Naive B cell (primary cell): ENCODE measurements around the gene CHCHD1. TPM values are rescaled to one million over a fixed set of nuclear protein-coding genes. Genes with fewer than 3 reads are reported as not detected.
"Not testable (repeated sequence)": the region's sequence is repeated elsewhere in the genome, so short reads cannot be mapped to it uniquely, and the experiment has no call there.

ENCODE experiments used
- ATAC-seq, 2 donors: fragments of 150-1000 bp; cut with Tn5 transposase; 2 replicates each; pipeline ENCODE4 v1.10.0; 2021; ENCODE audit warnings: low read depth in 2 of 2, mild to moderate bottlenecking in 2 of 2, moderate library complexity in 2 of 2
- DNase-seq: peaks from one replicate; pipeline ENCODE4 v3.0.0; 2022
- H3K27ac Mint-ChIP-seq, 6 donors: one replicate each; pipeline ENCODE4 v1.8.0; 2020 to 2022; ENCODE audit warnings: mild to moderate bottlenecking in 6 of 6, mixed read lengths in 6 of 6, moderate library complexity in 5 of 6, inconsistent platforms in 2 of 6
- H3K27me3 Mint-ChIP-seq, 3 donors: one replicate each; pipeline ENCODE4 v1.8.0; 2021 to 2022; ENCODE audit warnings: mixed read lengths in 3 of 3, mild to moderate bottlenecking in 1 of 3
- H3K36me3 Mint-ChIP-seq, 2 donors: one replicate each; pipeline ENCODE4 v1.8.0; 2020 to 2022; ENCODE audit warnings: mixed read lengths in 2 of 2, inconsistent platforms in 1 of 2, mild to moderate bottlenecking in 1 of 2
- H3K4me1 Mint-ChIP-seq, 3 donors: one replicate each; pipeline ENCODE4 v1.8.0; 2020 to 2022; ENCODE audit warnings: mixed read lengths in 3 of 3, inconsistent platforms in 1 of 3, mild to moderate bottlenecking in 1 of 3, moderate library complexity in 1 of 3
- H3K4me3 Mint-ChIP-seq, 8 donors: one replicate each; pipeline ENCODE4 v1.8.0; 2020 to 2022; ENCODE audit warnings: mild to moderate bottlenecking in 8 of 8, mixed read lengths in 8 of 8, moderate library complexity in 8 of 8, inconsistent platforms in 2 of 8
- H3K9me3 Mint-ChIP-seq, 7 donors: one replicate each; pipeline ENCODE4 v1.8.0; 2020 to 2022; ENCODE audit warnings: mixed read lengths in 7 of 7, mild to moderate bottlenecking in 5 of 7, inconsistent platforms in 2 of 7, moderate library complexity in 1 of 7
- polyA plus RNA-seq, 6 donors: library from polyadenylated mRNA; unstranded; fragments of 300-500 nt; fragmentation: Illumina TruSeq; gene quantifications; one replicate each; pipeline ENCODE4 v1.2.3, GENCODE V29; 2021; ENCODE audit warnings: low read depth in 6 of 6

Gene CHCHD1
- 10 to 100 TPM; 17.6 to 54.5 (median 39.6) TPM for polyA plus RNA-seq

DNA sequence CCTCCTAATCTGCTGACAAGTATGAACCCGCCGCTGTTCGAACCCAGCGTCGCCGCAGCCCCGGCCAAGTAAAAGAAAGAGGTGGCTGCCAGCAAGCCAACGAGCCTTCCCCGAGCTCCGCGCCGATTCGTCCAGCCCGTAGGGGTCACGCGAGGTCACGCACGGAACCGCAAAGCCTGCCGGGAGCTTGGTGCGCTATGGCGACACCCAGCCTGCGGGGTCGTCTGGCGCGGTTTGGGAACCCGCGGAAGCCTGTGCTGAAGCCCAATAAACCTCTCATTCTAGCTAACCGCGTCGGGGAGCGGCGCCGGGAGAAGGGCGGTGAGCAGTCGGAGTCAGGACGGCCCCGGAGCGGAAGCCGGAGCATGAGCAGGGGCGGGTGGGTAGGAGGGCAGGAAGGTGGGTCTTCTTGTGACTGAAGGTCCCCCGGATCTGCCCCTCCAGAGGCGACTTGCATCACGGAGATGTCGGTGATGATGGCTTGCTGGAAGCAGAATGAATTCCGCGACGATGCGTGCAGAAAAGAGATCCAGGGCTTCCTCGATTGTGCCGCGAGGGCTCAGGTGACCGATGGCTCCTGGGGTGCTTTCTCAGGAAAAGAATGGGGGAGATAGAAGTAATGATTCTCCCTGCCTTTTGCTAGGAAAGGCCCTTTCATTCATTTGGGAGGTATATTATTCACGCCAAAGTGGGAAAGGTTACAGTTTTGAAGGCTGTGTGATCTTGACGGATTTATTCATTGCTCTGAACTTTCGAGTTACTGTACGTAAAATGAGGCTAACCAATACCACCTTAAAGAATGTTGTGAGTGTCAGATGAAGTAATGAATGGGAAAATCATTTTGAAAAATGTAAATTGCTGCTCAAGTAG lies at the start of gene CHCHD1:
Gene CHCHD1 (plus strand): TSS at position 170 of the 870 bp plus-strand sequence. CDS start 28 bp downstream, at position 198.
- Mint-ChIP-seq H3K4me1 (peaks cover 38 to 50% (median 49%) of the 10 kb centered on the region in 3 donors), H3K9me3 (no peaks in the 10 kb centered on the region), H3K27me3 (no peaks in the 10 kb centered on the region), H3K36me3 (no peaks in the 10 kb centered on the region), H3K27ac (peak within 1 kb of the TSS; percentile 94 to 99 (median 98)), H3K4me3 (peak within 1 kb of the TSS; percentile 91 to 100 (median 99))
- ATAC-seq: peak; percentile 56 to 60
- peak; percentile 84 for DNase-seq

DNA sequence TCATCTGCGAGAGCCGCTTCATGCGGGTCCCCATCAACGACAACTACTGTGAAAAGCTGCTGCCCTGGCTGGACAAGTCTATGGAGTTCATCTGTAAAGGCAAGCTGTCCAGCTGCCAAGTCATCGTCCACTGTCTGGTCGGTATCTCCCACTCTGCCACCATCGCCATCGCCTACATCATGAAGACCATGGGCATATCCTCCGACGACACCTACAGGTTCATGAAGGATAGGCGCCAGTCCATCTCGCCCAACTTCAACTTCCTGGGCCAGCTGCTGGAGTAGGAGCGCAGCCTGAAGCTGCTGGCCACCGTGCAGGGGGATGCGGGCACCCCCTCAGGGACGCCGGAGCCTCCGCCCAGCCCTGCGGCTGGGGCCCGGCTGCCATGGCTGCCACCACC lies 49.4 kb upstream of the CHCHD1 start:
- DNase-seq (no peak), ATAC-seq (no peak)
- Mint-ChIP-seq H3K36me3 (no peaks in the 10 kb centered on the region), H3K4me3 (peak overlapping the region in 7 of 8 donors; percentile 29 to 77 (median 49)), H3K4me1 (peaks cover 5 to 20% (median 13%) of the 10 kb centered on the region in 3 donors), H3K9me3 (no peaks in the 10 kb centered on the region), H3K27me3 (no peaks in the 10 kb centered on the region), H3K27ac (peak overlapping the region in 1 of 6 donors; percentile 58)

DNA sequence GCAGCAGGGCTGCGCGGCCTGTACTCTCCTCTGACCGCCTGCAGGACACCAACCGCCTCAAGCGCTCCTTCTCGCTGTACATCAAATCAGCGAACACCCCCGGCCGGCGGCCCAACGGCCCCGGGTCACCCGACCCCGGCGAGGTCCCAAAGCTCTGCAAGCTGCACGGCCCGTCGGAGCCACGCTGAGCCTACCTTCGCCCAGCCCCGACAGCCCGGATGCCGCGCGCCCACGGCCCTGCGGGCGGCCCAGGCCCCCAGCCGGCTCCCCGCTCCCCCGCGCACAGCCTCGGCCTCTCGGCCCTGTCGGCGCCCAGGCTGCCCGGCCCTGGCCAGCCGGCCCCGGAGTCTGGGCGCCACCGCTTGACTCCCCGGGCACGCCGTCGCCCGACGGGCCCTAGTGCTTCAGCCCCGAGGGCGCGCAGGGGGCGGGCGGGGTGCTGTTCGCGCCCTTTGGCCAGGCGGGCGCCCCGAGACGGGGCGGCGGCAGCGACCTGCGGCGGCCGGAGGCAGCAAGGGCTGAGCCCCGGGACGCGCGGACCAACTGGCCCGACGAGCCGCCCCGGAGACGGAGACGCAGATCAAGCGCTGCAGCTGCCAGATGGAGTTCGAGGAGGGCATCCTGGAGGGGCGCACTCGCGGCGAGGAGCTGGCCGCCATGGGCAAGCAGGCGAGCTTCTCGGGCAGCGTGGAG lies 48.8 kb upstream of the CHCHD1 start:
- Mint-ChIP-seq H3K27ac (no peak overlapping the region), H3K9me3 (no peaks in the 10 kb centered on the region), H3K36me3 (no peaks in the 10 kb centered on the region), H3K27me3 (no peaks in the 10 kb centered on the region), H3K4me1 (peaks cover 5 to 20% (median 13%) of the 10 kb centered on the region in 3 donors), H3K4me3 (no peak overlapping the region)
- ATAC-seq: no peak
- DNase-seq: no peak

DNA sequence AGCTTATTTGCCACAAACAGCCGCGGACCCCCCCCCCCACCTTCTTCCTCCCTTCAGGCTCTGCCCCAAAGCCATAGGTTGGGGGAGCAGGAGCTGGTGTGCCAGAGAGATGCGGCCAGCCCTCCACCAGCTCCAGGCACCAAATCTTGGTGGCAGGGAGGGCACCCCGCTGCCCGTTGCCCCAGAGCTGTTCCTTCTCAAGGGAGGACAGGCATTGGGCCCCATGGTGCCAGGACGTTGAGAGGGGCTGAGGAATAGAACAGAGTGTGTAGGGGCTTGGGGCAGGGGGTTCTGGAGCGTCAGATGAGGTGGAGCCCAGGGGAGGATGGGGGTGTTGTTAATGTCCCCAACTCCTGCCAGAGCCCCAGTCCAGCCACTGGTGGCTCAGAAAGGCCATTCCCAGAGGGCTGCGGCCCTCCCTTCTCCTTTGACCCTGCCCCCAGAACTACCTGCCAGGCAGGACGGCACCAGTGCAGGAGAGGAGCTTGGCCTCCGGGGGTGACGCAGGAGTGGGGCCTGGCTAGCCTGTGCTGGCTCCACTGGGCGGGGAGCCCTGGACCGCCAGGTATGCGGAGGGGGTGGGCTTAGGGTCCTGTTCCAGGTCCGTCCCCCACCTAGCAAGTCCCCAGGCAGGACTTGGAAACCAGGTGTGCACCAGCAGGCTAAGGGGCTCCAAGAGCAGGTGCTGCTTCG lies 47.7 kb upstream of the CHCHD1 start:
- no peaks in the 10 kb centered on the region for H3K9me3 Mint-ChIP-seq

DNA sequence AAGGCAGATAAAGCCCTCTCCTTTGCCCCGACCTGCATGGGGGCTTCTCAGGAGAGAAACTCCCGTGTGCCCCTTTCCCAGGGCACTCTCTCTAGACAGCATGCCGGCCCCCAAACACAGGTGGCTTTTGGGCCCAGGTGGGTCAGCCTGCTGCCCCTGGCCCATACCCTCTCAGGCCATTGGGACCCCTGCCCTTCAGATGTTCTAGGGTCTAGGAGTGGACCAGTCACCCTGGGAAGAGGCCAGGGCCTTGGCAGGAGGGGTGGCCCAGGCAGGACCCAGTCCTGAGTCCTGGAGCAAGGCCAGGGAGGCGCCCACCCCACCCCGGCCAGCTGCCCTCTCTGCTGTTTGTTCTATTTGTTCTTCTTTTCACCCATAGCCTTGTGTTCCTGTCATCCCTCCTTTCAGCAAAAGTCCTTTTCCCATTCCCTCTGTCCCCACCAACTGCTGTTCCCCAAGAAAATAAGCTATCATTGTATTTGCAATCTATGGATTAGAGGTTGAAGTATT lies 47.0 kb upstream of the CHCHD1 start:
- peak overlapping the region in 1 of 6 donors; percentile 63 for H3K27ac Mint-ChIP-seq
- H3K36me3 Mint-ChIP-seq: no peaks in the 10 kb centered on the region
- ATAC-seq (no peak), DNase-seq (no peak)
- H3K4me3 Mint-ChIP-seq: peak overlapping the region in 1 of 8 donors; percentile 56
- no peaks in the 10 kb centered on the region for H3K9me3 Mint-ChIP-seq
- H3K27me3 Mint-ChIP-seq: no peaks in the 10 kb centered on the region
- peaks cover 5 to 15% (median 9%) of the 10 kb centered on the region in 3 donors for H3K4me1 Mint-ChIP-seq

More for the DNA sequence above, 47.7 kb upstream of the CHCHD1 start:
- no peaks in the 10 kb centered on the region for H3K27me3 Mint-ChIP-seq
- no peak overlapping the region for H3K4me3 Mint-ChIP-seq
- no peak overlapping the region for H3K27ac Mint-ChIP-seq
- DNase-seq (no peak), ATAC-seq (no peak)
- H3K4me1 Mint-ChIP-seq: peaks cover 5 to 20% (median 13%) of the 10 kb centered on the region in 3 donors
- no peaks in the 10 kb centered on the region for H3K36me3 Mint-ChIP-seq

DNA sequence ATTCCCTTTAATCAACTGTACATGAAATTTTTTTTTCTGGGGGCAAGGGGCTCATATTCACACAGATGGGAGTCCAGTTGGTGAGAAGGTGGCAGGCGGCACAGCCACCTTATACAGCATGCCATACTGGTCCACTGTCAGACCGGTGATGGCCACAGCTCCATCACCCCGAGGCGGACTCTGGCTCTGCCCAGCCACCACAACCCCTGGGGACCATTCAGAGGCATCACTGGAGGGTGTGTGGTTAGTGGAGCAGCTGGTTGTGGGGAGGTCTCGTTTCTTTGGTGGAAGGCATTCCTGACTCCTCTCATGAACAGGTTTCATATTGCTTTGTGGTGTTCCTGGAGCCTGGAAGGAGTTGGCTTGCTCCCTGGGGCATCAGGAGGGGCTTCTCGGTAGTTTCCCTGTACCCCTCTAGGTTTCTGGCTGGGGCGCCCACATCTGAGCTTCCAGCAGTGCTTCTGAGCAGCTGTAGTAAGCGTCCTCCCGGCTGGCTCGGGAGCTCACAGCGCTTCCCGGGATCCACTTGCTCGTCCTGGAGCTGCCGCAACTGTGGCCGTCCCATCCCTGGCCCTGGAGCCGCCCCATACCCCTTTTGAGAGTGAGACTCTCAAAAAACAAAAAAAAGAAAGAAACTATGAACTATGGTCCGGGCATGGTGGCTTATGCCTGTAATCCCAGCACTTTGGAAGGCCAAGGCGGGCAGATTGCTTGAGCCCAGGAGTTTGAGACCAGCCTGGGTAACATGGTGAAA lies 41.2 kb upstream of the CHCHD1 start:
- Mint-ChIP-seq H3K4me1 (peaks cover 15 to 27% (median 21%) of the 10 kb centered on the region in 3 donors), H3K4me3 (peak overlapping the region in 2 of 8 donors; percentile 18 to 30), H3K27ac (peak overlapping the region in 1 of 6 donors; percentile 15)
- DNase-seq, H3K9me3 Mint-ChIP-seq, H3K27me3 Mint-ChIP-seq, H3K36me3 Mint-ChIP-seq, ATAC-seq: not testable (repeated sequence)

DNA sequence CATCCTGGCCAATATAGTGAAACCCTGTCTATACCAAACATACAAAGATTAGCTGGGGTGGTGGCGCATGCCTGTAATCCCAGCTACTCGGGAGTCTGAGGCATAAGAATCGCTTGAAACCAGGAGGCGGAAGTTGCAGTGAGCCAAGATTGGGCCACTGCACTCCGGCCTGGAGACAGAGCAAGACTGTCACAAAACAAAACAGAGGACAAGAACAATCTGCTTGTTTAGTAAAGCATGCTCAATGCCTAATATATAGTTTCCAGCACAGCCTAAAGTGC lies 39.5 kb upstream of the CHCHD1 start:
- H3K4me3 Mint-ChIP-seq: peak overlapping the region in 5 of 8 donors; percentile 44 to 100 (median 66)
- ATAC-seq (no peak), DNase-seq (no peak)
- no peaks in the 10 kb centered on the region for H3K27me3 Mint-ChIP-seq
- H3K36me3 Mint-ChIP-seq: peaks cover 0 to 7% of the 10 kb centered on the region in 2 donors
- H3K4me1 Mint-ChIP-seq: peaks cover 23 to 35% (median 32%) of the 10 kb centered on the region in 3 donors
- H3K27ac Mint-ChIP-seq: peak overlapping the region in 1 of 6 donors; percentile 100
- no peaks in the 10 kb centered on the region for H3K9me3 Mint-ChIP-seq

DNA sequence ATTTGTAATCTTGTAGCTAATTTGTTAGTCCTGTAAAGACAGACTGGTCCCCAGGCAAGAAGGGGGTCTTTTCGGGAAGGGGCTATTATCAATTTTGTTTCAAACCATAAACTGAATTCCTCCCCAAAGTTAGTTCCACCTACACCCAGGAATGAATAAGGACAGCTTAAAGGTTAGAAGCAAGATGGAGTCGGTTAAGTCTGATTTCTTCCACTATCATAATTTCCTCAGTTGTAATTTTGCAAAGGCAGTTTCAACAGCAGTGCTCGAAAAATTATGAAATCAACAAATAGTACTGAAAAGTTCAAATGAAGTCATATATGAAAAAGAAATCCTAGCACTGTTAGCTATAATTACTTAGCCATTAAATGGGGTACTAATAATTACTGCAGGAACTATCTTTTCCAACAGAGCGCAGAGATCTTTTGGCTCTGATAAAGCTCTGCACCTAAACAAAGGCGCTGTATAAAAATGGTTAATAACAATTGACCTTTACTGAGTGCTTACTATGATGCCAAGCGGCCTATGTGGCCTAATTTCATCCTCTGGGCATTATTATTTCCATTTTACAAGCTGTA lies 38.4 kb upstream of the CHCHD1 start:
- peak overlapping the region; percentile 99 to 100 (median 100) for H3K4me3 Mint-ChIP-seq

DNA sequence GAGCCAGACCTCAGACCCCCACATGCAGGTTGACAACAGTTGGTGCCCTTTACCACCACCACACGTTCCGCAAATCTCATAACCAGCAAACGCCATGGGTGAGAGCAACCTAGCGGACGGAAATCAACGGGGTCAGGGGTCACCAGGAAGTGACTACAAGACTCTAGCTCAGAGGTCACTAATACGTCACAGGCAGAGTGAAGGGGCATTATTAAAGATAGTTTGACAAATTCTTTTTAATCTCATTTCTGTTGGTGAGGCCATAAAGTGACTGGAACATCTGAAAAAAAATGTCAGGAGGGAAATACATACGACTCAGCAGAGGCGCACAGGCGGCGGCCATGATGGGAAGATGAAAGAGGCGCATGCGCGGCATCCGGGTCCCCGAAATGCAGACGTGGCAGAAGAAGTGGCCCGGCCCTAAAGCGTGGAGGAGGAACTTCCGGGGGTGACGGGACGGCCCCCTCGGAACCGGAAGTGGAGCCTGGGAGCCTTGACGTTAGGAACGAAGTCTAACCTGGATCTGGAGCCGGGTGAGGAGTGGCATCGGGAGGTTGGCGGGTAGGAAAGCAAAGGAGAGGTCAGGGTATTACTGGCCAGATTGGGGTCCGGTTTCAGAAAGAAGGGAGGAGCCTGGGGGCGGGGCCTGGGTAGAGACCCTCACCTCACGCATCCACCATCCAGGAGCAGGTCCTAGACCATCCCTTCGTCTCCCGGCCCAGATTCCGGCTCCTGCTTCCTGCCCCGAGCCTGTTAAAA lies 37.8 kb upstream of the CHCHD1 start, which contains the start of gene SEC24C:
Gene SEC24C (plus strand): TSS at position 468 of the 759 bp plus-strand sequence. CDS start 2,461 bp downstream, outside the sequence.
- Mint-ChIP-seq H3K4me1 (peaks cover 25 to 43% (median 35%) of the 10 kb centered on the region in 3 donors), H3K27ac (peak within 1 kb of the TSS; percentile 100), H3K27me3 (no peaks in the 10 kb centered on the region), H3K9me3 (no peaks in the 10 kb centered on the region), H3K4me3 (peak within 1 kb of the TSS; percentile 99 to 100 (median 100)), H3K36me3 (peaks cover 0 to 7% of the 10 kb centered on the region in 2 donors)
- ATAC-seq (peak; percentile 89 to 91), DNase-seq (peak; percentile 93)

More for the DNA sequence above, 38.4 kb upstream of the CHCHD1 start:
- Mint-ChIP-seq H3K9me3 (no peaks in the 10 kb centered on the region), H3K27ac (peak overlapping the region; percentile 100), H3K4me1 (peaks cover 23 to 36% (median 32%) of the 10 kb centered on the region in 3 donors), H3K36me3 (peaks cover 0 to 7% of the 10 kb centered on the region in 2 donors), H3K27me3 (no peaks in the 10 kb centered on the region)
- DNase-seq (no peak), ATAC-seq (no peak)

DNA sequence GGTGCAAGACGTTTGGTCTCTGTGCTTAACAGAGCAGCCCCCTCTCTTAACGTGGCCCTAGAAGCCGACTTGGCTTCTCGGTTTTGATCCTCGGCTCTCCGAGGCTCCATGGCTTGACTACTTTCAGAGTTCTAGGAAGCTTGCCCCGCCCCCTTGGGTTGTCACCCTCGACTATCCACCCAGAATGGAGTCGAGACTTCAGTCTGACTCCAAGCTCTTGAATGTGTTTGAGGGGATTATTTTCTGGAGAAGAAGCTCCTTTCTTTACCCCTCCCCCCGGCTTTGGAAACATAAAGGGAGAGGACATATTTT lies 37.2 kb upstream of the CHCHD1 start:
- DNase-seq (no peak), ATAC-seq (peak; percentile 9 to 15)
- Mint-ChIP-seq H3K36me3 (peaks cover 0 to 7% of the 10 kb centered on the region in 2 donors), H3K4me1 (peaks cover 27 to 47% (median 41%) of the 10 kb centered on the region in 3 donors), H3K9me3 (no peaks in the 10 kb centered on the region), H3K27ac (peak overlapping the region; percentile 100), H3K27me3 (no peaks in the 10 kb centered on the region), H3K4me3 (peak overlapping the region; percentile 99 to 100 (median 100))

DNA sequence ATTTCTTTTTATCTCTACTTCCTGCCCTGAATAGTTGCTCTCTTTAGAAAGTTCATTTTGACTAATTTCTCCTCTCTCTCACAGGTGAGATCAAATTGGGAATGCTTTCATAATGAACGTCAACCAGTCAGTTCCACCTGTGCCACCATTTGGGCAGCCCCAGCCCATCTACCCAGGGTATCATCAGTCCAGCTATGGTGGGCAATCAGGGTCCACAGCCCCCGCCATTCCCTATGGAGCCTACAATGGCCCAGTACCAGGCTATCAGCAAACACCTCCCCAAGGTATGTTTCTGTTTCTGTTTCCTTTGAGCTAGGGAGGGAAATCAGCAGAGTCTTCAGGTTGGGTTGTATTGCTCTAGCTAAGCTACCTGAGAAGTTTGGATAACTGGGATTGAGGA lies 35.1 kb upstream of the CHCHD1 start:
- Mint-ChIP-seq H3K4me3 (peak overlapping the region in 6 of 8 donors; percentile 31 to 83 (median 59)), H3K4me1 (peaks cover 40 to 57% (median 56%) of the 10 kb centered on the region in 3 donors), H3K27me3 (no peaks in the 10 kb centered on the region), H3K9me3 (no peaks in the 10 kb centered on the region), H3K36me3 (peaks cover 3 to 13% of the 10 kb centered on the region in 2 donors), H3K27ac (peak overlapping the region in 2 of 6 donors; percentile 34 to 54)
- ATAC-seq (no peak), DNase-seq (no peak)
